Fibroblast of pulmonary artery (primary cell): ENCODE measurements around the gene OTOS.

ENCODE experiments used
- DNase-seq: peaks from one replicate; pipeline ENCODE4 v3.0.0-alpha.2; 2010; ENCODE audit warnings: low read depth
- H3K4me3 ChIP-seq: replicated peaks from 2 replicates; pipeline ENCODE4 v1.5.1; 2011; ENCODE audit warnings: low read depth, mild to moderate bottlenecking, control low read depth, low read length, moderate library complexity
- TF ChIP-seq, protein P1 (sequence below): IDR thresholded peaks from 2 replicates; pipeline ENCODE4 v1.5.1; 2011; ENCODE audit warnings: mild to moderate bottlenecking, control low read depth, low read length, inconsistent platforms; ENCODE audit errors: missing control alignments

The OTOS gene

GRCh38 chr2:240168041-240168440 lies 27.6 kb upstream of the OTOS start:
- no peak for DNase-seq
- H3K4me3 ChIP-seq, result no peak overlapping the region
- TF ChIP-seq, protein P1, sequence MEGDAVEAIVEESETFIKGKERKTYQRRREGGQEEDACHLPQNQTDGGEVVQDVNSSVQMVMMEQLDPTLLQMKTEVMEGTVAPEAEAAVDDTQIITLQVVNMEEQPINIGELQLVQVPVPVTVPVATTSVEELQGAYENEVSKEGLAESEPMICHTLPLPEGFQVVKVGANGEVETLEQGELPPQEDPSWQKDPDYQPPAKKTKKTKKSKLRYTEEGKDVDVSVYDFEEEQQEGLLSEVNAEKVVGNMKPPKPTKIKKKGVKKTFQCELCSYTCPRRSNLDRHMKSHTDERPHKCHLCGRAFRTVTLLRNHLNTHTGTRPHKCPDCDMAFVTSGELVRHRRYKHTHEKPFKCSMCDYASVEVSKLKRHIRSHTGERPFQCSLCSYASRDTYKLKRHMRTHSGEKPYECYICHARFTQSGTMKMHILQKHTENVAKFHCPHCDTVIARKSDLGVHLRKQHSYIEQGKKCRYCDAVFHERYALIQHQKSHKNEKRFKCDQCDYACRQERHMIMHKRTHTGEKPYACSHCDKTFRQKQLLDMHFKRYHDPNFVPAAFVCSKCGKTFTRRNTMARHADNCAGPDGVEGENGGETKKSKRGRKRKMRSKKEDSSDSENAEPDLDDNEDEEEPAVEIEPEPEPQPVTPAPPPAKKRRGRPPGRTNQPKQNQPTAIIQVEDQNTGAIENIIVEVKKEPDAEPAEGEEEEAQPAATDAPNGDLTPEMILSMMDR, result no peak

DNA sequence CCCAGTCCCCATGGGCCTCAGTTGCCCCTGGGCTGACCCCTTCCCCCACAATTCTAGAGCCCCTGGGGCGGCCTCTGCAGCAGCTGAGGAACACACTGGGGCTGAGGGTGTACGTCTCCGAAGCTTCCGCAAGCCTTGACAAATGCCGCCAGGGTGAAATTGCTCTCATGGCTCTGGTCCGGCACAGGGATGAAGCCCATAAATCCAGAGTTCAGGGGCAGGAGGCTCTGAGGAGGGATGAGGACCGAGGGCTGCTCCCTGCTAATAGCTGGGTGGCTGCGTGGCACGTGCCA lies 27.1 kb upstream of the OTOS start:
- TF ChIP-seq, protein P1, result no peak
- DNase-seq, result no peak
- no peak overlapping the region for H3K4me3 ChIP-seq

GRCh38 chr2:240166761-240167587 lies 26.5 kb upstream of the OTOS start:
- TF ChIP-seq, protein P1, result no peak
- DNase-seq, result no peak
- no peak overlapping the region for H3K4me3 ChIP-seq

DNA sequence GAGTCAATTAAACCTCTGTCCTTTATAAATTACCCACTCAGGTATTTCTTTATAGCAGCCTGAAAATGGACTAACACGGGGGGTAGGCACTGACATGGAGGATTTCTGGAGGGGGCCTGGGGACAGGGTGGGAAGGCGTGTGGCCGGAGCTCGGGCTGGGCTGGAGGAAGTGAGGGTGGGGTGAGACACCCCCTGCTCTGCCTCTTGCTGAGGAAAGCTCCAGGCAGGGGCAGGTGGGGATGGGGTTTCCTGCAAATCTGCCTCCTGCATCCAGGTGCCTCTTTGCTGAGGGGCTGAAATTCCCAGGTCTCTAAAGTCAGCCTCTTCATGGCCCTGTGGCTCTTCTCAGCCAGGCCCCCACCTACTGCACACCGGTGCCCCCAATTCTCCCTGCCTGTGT lies 25.7 kb upstream of the OTOS start:
- no peak for DNase-seq
- no peak overlapping the region for H3K4me3 ChIP-seq
- TF ChIP-seq, protein P1, result no peak

DNA sequence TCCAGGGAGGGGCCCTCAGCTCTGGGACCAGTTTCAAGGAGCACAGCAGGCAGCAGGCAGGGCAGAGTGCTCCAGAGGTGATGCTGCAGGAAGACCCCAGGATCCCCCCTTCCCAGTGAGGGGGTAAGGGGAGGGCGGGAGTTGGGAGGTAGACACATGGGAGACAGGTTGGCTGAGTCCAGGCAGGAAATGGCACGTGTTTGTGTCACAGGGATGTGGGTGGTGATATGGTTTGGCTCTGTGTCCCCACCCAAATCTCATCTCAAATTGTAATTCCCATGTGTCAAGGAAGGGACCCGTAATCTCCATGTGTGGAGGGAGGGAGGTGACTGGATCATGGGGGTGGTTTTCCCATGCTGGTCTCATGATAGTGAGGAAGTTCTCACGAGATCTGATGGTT lies 25.2 kb upstream of the OTOS start:
- no peak overlapping the region for H3K4me3 ChIP-seq
- TF ChIP-seq, protein P1, result no peak
- DNase-seq, result no peak

DNA sequence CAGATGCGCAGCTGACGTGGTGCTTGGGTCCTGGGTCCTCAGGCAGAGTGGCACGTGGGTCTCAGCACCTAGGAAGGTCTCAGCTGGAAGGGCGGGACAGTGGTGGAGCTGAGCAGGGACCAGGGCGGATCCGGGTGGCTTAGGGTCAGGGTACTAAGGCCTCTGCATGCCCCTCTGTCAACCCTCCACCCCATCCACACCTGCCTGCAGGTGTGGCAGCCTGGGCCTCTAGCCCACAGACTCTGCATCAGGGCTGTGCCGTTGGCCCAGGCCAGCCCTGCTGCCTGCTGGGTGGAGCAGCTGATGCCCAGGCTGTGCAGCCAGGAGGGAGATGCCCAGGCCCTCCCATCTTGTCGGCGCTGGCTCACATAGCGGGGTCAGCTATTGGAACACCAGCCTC lies 24.6 kb upstream of the OTOS start:
- TF ChIP-seq, protein P1, result no peak
- DNase-seq, result no peak
- no peak overlapping the region for H3K4me3 ChIP-seq

GRCh38 chr2:240164586-240164985 lies 24.1 kb upstream of the OTOS start:
- DNase-seq, result no peak
- H3K4me3 ChIP-seq, result no peak overlapping the region
- TF ChIP-seq, protein P1, result no peak
